RKO (cell line): ENCODE results near the gene IVNS1ABP.
A peak's percentile ranks its signal among the peaks of the same experiment; 100 is the strongest.
"Not testable (repeated sequence)": the region's sequence is repeated elsewhere in the genome, so short reads cannot be mapped to it uniquely, and the experiment has no call there.

Experiments
- DNase-seq: peaks from one replicate; pipeline ENCODE4 v3.0.0-alpha.2; 2016; ENCODE audit warnings: low spot score

Gene IVNS1ABP

GRCh38 chr1:185328255-185328654, 11.2 kb upstream of the IVNS1ABP start:
- no peak for DNase-seq

GRCh38 chr1:185325413-185325812, 8.4 kb upstream of the IVNS1ABP start:
- DNase-seq = no peak

GRCh38 chr1:185324118-185324517, 7.1 kb upstream of the IVNS1ABP start:
- DNase-seq = no peak

GRCh38 chr1:185322636-185323035, 5.6 kb upstream of the IVNS1ABP start:
- DNase-seq = no peak

- DNase-seq = not testable (repeated sequence)
Observed at GRCh38 chr1:185321653-185322221, 4.7 kb upstream of the IVNS1ABP start.

GRCh38 chr1:185321104-185321503, 4.1 kb upstream of the IVNS1ABP start:
- DNase-seq = not testable (repeated sequence)

- DNase-seq = no peak
Observed at GRCh38 chr1:185319139-185319475, 2.1 kb upstream of the IVNS1ABP start.

- no peak for DNase-seq
Observed at GRCh38 chr1:185318431-185319138, 1.5 kb upstream of the IVNS1ABP start.

- peak; percentile 64 for DNase-seq
Observed at GRCh38 chr1:185317886-185318310, 855 bp upstream of the IVNS1ABP start.

- DNase-seq = peak; percentile 85
Observed at GRCh38 chr1:185316163-185317033, 645 bp downstream of the IVNS1ABP start.

GRCh38 chr1:185315445-185316071, 1.5 kb downstream of the IVNS1ABP start:
- DNase-seq = peak; percentile 52

- DNase-seq = peak; percentile 66
Observed at GRCh38 chr1:185314411-185314810, 2.6 kb downstream of the IVNS1ABP start.

- DNase-seq = no peak
Observed at GRCh38 chr1:185312361-185313138, 4.5 kb downstream of the IVNS1ABP start.

- no peak for DNase-seq
Observed at GRCh38 chr1:185311589-185312225, 5.3 kb downstream of the IVNS1ABP start.

- DNase-seq = no peak
Observed at GRCh38 chr1:185309566-185309965, 7.5 kb downstream of the IVNS1ABP start.

GRCh38 chr1:185308126-185308525, 8.9 kb downstream of the IVNS1ABP start:
- no peak for DNase-seq

GRCh38 chr1:185305419-185305818, 11.6 kb downstream of the IVNS1ABP start:
- DNase-seq = no peak

- no peak for DNase-seq
Observed at GRCh38 chr1:185300152-185300551, 16.9 kb downstream of the IVNS1ABP start.

- no peak for DNase-seq
Observed at GRCh38 chr1:185297982-185298381, 19.1 kb downstream of the IVNS1ABP start.

GRCh38 chr1:185295091-185295490, 22.0 kb downstream of the IVNS1ABP start:
- DNase-seq = no peak

- DNase-seq = no peak
Observed at GRCh38 chr1:185293967-185294542, 23.0 kb downstream of the IVNS1ABP start.
